ENCODE data around the gene METTL4. TPM values are rescaled to one million over a fixed set of nuclear protein-coding genes. Genes with fewer than 3 reads are reported as not detected.

Gene METTL4, protein sequence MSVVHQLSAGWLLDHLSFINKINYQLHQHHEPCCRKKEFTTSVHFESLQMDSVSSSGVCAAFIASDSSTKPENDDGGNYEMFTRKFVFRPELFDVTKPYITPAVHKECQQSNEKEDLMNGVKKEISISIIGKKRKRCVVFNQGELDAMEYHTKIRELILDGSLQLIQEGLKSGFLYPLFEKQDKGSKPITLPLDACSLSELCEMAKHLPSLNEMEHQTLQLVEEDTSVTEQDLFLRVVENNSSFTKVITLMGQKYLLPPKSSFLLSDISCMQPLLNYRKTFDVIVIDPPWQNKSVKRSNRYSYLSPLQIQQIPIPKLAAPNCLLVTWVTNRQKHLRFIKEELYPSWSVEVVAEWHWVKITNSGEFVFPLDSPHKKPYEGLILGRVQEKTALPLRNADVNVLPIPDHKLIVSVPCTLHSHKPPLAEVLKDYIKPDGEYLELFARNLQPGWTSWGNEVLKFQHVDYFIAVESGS
- 10 to 100 TPM in 2 of 7 donors, 1 to 10 TPM in 5; 4.8 to 16.0 (median 8.7) TPM for total RNA-seq
- 1 to 10 TPM; 7.0 to 8.2 TPM for polyA plus RNA-seq
- long read RNA-seq, donor 1, partial matches to known transcripts = 2 of 5 reads
- long read RNA-seq, donor 1, other reads (novel, unspliced or antisense) = 1 of 5 reads
- long read RNA-seq, donor 2, partial matches to known transcripts = 0 of 3 reads
- long read RNA-seq, donor 2, other reads (novel, unspliced or antisense) = 0 of 3 reads
- long read RNA-seq, donor 3, partial matches to known transcripts = 1 of 9 reads
- long read RNA-seq, donor 3, other reads (novel, unspliced or antisense) = 3 of 9 reads

DNA sequence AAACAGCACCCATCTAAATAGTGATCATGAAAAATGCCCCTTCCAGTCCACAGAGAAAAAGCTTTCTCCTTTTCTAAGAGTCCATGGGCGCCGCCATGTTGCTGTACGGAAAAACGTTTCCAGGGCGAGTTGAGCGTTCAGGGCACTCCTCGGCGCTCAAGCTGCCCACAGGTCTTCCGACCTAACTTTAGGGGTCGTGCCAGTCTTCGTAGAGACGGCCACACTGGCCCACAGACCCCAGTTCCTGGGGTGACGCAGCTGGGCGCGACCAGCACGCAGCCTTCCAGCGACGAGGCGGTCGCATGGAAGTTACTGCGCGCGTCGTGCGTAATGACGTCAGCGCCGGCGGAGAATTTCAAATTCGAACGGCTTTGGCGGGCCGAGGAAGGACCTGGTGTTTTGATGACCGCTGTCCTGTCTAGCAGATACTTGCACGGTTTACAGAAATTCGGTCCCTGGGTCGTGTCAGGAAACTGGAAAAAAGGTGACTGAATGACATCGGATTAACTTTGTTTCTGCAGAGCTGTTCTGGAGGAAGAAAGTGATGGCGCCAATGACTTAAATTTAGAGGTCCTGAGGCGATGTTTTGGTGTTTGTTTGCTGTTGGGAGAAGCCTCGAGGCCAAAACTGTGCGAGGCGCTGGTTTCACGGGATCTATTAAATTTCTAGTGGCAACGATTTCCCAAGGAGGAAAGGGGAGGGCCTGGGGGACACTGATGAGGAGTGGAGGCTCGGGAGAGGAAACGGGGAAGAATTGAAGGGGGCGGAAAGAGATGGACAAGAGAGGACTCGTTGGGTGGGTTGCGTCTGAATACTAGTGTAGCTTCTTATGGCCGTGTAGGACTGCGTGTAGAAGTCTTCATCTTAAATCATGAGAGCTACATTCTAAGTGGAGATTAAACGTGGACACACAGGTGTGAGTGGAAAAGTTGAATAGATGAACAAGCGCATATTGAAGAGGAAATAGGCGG lies at the start of gene METTL4, which contains the start of gene NDC80:
METTL4 (minus strand) TSS at position 306 of the 971 bp plus-strand sequence. CDS start 4,289 bp downstream, outside the sequence.
NDC80 (plus strand) TSS at position 358 of the 971 bp plus-strand sequence. CDS start 1,429 bp downstream, outside the sequence.
- Histone ChIP-seq H3K9me3 (no peaks in the 10 kb centered on the region), H3K4me3 (peak within 1 kb of the TSS; percentile 75), H3K27ac (peak within 1 kb of the TSS; percentile 82 to 95), H3K4me1 (ENCODE audit: insufficient read depth) (peaks cover 5% of the 10 kb centered on the region), H3K36me3 (no peaks in the 10 kb centered on the region), H3K27me3 (no peaks in the 10 kb centered on the region)
- intact Hi-C loops (cut with DNase I) = loop anchor here in 1 of 4 donors (10.0 kb wide), 1 partner anchor 83 kb away; the partner anchor contains the start of gene SMCHD1
- TF ChIP-seq EP300 (IDR thresholded peaks at IDR 0.05) (no peak), POLR2A (IDR thresholded peaks at IDR 0.05) (peak; percentile 45)
- TF ChIP-seq, protein P1, sequence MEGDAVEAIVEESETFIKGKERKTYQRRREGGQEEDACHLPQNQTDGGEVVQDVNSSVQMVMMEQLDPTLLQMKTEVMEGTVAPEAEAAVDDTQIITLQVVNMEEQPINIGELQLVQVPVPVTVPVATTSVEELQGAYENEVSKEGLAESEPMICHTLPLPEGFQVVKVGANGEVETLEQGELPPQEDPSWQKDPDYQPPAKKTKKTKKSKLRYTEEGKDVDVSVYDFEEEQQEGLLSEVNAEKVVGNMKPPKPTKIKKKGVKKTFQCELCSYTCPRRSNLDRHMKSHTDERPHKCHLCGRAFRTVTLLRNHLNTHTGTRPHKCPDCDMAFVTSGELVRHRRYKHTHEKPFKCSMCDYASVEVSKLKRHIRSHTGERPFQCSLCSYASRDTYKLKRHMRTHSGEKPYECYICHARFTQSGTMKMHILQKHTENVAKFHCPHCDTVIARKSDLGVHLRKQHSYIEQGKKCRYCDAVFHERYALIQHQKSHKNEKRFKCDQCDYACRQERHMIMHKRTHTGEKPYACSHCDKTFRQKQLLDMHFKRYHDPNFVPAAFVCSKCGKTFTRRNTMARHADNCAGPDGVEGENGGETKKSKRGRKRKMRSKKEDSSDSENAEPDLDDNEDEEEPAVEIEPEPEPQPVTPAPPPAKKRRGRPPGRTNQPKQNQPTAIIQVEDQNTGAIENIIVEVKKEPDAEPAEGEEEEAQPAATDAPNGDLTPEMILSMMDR (IDR thresholded peaks at IDR 0.05) = no peak
- WGBS, 3 donors = 0 to 1% (median 0%) methylated on average over 55 of the region's 55 CpGs
- peak; percentile 75 to 90 (median 85) for DNase-seq

DNA sequence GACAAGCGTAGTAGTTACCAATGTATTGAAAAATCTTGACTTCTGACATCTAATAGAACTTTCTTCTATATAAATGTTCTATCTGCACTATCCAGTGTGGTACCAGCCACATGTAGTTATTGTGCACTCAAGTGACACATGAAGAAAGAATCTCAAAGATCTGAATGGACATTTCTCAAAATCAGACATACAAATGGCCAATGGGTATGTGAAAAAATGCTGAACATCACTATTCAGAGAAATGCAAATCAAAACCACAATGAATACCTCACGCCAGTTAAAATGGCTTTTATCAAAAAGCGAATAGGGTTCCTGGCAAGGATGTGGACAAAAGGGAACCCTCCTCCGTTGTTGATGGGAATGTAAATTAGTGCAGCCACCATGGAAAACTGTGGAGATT lies 46.7 kb upstream of the METTL4 start:
- Histone ChIP-seq H3K4me1 (ENCODE audit: insufficient read depth) (no peaks in the 10 kb centered on the region), H3K27ac (no peak overlapping the region), H3K36me3 (no peaks in the 10 kb centered on the region), H3K9me3 (no peaks in the 10 kb centered on the region), H3K27me3 (no peaks in the 10 kb centered on the region), H3K4me3 (no peak overlapping the region)
- TF ChIP-seq POLR2A (IDR thresholded peaks at IDR 0.05) = no peak
- TF ChIP-seq, protein P1 (IDR thresholded peaks at IDR 0.05) = no peak
- TF ChIP-seq EP300 (IDR thresholded peaks at IDR 0.05) = no peak
- no peak for DNase-seq
- intact Hi-C loops (cut with DNase I) = no loop called here
- WGBS, 3 donors = 88 to 93% (median 92%) methylated on average over 4 of the region's 4 CpGs

DNA sequence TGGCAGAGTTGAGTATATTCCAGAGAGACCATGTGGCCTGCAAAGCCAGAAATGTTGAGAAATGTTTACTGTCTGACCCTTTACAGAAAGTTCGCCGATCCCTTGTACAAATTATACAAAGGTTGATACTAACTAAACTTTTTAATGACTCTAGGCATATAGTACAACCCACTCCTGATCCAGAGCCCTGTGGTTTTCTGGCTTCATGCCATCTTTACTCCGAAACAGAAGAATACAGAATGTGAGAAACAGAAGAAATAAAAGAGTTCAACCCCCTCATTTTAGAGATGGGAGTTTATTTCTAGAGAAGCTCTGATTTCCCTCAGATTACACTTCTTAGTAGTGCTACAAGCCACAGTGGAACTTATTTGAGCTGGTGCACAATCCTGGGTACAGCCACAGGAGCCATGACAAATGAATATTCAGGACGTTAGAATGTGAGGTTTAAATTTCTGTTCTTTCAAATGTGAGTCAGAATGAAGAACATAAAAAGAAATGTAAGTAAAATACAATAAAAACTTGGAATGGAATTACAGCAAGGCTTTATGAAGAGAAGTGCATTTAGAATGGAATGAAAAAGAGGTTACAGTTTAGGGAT lies 46.2 kb upstream of the METTL4 start:
- Histone ChIP-seq H3K4me3 (no peak overlapping the region), H3K27me3 (no peaks in the 10 kb centered on the region), H3K27ac (no peak overlapping the region), H3K9me3 (no peaks in the 10 kb centered on the region), H3K36me3 (no peaks in the 10 kb centered on the region), H3K4me1 (ENCODE audit: insufficient read depth) (no peaks in the 10 kb centered on the region)
- intact Hi-C loops (cut with DNase I) = no loop called here
- DNase-seq = no peak
- TF ChIP-seq EP300 (IDR thresholded peaks at IDR 0.05) (no peak), POLR2A (IDR thresholded peaks at IDR 0.05) (no peak)
- TF ChIP-seq, protein P1 (IDR thresholded peaks at IDR 0.05) = no peak
- 73 to 85% (median 76%) methylated on average over 4 of the region's 4 CpGs for WGBS, 3 donors
